ENCODE data around the gene DRGX.

The DRGX gene

GRCh38 chr10:49324711-49325110 lies 71.2 kb downstream of the DRGX start:
- DNase-seq (ENCODE audit: extremely low spot score) = no peak
- POLR2A ChIA-PET = no interaction called here
- CTCF ChIA-PET = no interaction called here
- TF ChIP-seq L3MBTL2 (conservative IDR thresholded peaks at IDR 0.05) (no peak), ZNF384 (IDR thresholded peaks at IDR 0.05) (no peak), FOXK2 (IDR thresholded peaks at IDR 0.05) (no peak)

GRCh38 chr10:49323896-49324270 lies 72.0 kb downstream of the DRGX start:
- TF ChIP-seq HDGF (IDR thresholded peaks at IDR 0.05; ENCODE audit: borderline replicate concordance) = no peak
- TF ChIP-seq CTBP1 (IDR thresholded peaks at IDR 0.05; ENCODE audit: borderline replicate concordance) = no peak
- no peak for TF ChIP-seq TARDBP (IDR thresholded peaks at IDR 0.05)
- TF ChIP-seq ELF4 (IDR thresholded peaks at IDR 0.05) = no peak
- TF ChIP-seq FOXA1 (IDR thresholded peaks at IDR 0.05) = no peak
- TF ChIP-seq ARNT (IDR thresholded peaks at IDR 0.05) = no peak
- no peak for TF ChIP-seq SUZ12 (IDR thresholded peaks at IDR 0.05)
- no peak for TF ChIP-seq LEF1 (IDR thresholded peaks at IDR 0.05; ENCODE audit: borderline replicate concordance)
- TF ChIP-seq SP1 (IDR thresholded peaks at IDR 0.05) = no peak
- no peak for TF ChIP-seq FOXK2 (IDR thresholded peaks at IDR 0.05)
- no peak for TF ChIP-seq ZNF384 (IDR thresholded peaks at IDR 0.05)
- no peak for TF ChIP-seq FOXM1 (IDR thresholded peaks at IDR 0.05; ENCODE audit: borderline replicate concordance)
- no peak for TF ChIP-seq L3MBTL2 (conservative IDR thresholded peaks at IDR 0.05)
- TF ChIP-seq BHLHE40 (IDR thresholded peaks at IDR 0.05; ENCODE audit: borderline replicate concordance) = no peak
- TF ChIP-seq PKNOX1 (IDR thresholded peaks at IDR 0.05) = no peak
- TF ChIP-seq NFRKB (IDR thresholded peaks at IDR 0.05) = no peak
- CTCF ChIA-PET = interaction anchor here (0.8 kb wide), 1 partner anchor 29 kb away, joined by 3 read pairs; no protein-coding TSS in a partner anchor
- no peak for DNase-seq (ENCODE audit: extremely low spot score)
- POLR2A ChIA-PET = no interaction called here

GRCh38 chr10:49323171-49323895 lies 72.6 kb downstream of the DRGX start:
- DNase-seq (ENCODE audit: extremely low spot score) = no peak
- ChIA-PET POLR2A (no interaction called here), CTCF (interaction anchor here (0.8 kb wide), 1 partner anchor 29 kb away, joined by 3 read pairs; no protein-coding TSS in a partner anchor)
- TF ChIP-seq ELF4 (IDR thresholded peaks at IDR 0.05) = no peak
- TF ChIP-seq CTBP1 (IDR thresholded peaks at IDR 0.05; ENCODE audit: borderline replicate concordance) = no peak
- no peak for TF ChIP-seq SUZ12 (IDR thresholded peaks at IDR 0.05)
- no peak for TF ChIP-seq FOXK2 (IDR thresholded peaks at IDR 0.05)
- no peak for TF ChIP-seq TARDBP (IDR thresholded peaks at IDR 0.05)
- no peak for TF ChIP-seq ZNF384 (IDR thresholded peaks at IDR 0.05)
- TF ChIP-seq FOXM1 (IDR thresholded peaks at IDR 0.05; ENCODE audit: borderline replicate concordance) = no peak
- TF ChIP-seq SP1 (IDR thresholded peaks at IDR 0.05) = no peak
- TF ChIP-seq LEF1 (IDR thresholded peaks at IDR 0.05; ENCODE audit: borderline replicate concordance) = no peak
- TF ChIP-seq NFRKB (IDR thresholded peaks at IDR 0.05) = no peak
- TF ChIP-seq ARNT (IDR thresholded peaks at IDR 0.05) = no peak
- no peak for TF ChIP-seq BHLHE40 (IDR thresholded peaks at IDR 0.05; ENCODE audit: borderline replicate concordance)
- no peak for TF ChIP-seq HDGF (IDR thresholded peaks at IDR 0.05; ENCODE audit: borderline replicate concordance)
- no peak for TF ChIP-seq FOXA1 (IDR thresholded peaks at IDR 0.05)
- no peak for TF ChIP-seq L3MBTL2 (conservative IDR thresholded peaks at IDR 0.05)
- no peak for TF ChIP-seq PKNOX1 (IDR thresholded peaks at IDR 0.05)

- TF ChIP-seq SUZ12 (IDR thresholded peaks at IDR 0.05) (no peak), ARNT (IDR thresholded peaks at IDR 0.05) (no peak), LEF1 (IDR thresholded peaks at IDR 0.05; ENCODE audit: borderline replicate concordance) (no peak), ZNF384 (IDR thresholded peaks at IDR 0.05) (no peak), BHLHE40 (IDR thresholded peaks at IDR 0.05; ENCODE audit: borderline replicate concordance) (no peak), FOXK2 (IDR thresholded peaks at IDR 0.05) (no peak), FOXM1 (IDR thresholded peaks at IDR 0.05; ENCODE audit: borderline replicate concordance) (no peak)
- DNase-seq (ENCODE audit: extremely low spot score) = no peak
- ChIA-PET POLR2A (no interaction called here), CTCF (no interaction called here)
Observed at GRCh38 chr10:49322371-49323170, 73.3 kb downstream of the DRGX start.

GRCh38 chr10:49321021-49321420 lies 74.9 kb downstream of the DRGX start:
- CTCF ChIA-PET = no interaction called here
- POLR2A ChIA-PET = no interaction called here
- DNase-seq (ENCODE audit: extremely low spot score) = no peak
- TF ChIP-seq ARNT (IDR thresholded peaks at IDR 0.05) = no peak
- no peak for TF ChIP-seq FOXA1 (IDR thresholded peaks at IDR 0.05)
- TF ChIP-seq NFRKB (IDR thresholded peaks at IDR 0.05) = no peak
- TF ChIP-seq ELF4 (IDR thresholded peaks at IDR 0.05) = no peak

GRCh38 chr10:49320191-49320590 lies 75.7 kb downstream of the DRGX start:
- TF ChIP-seq FOXM1 (IDR thresholded peaks at IDR 0.05; ENCODE audit: borderline replicate concordance) (no peak), NFRKB (IDR thresholded peaks at IDR 0.05) (no peak)
- DNase-seq (ENCODE audit: extremely low spot score) = no peak
- ChIA-PET POLR2A (no interaction called here), CTCF (no interaction called here)

GRCh38 chr10:49319206-49319605 lies 76.7 kb downstream of the DRGX start:
- TF ChIP-seq PKNOX1 (IDR thresholded peaks at IDR 0.05) (no peak), L3MBTL2 (conservative IDR thresholded peaks at IDR 0.05) (no peak), ARNT (IDR thresholded peaks at IDR 0.05) (no peak), TARDBP (IDR thresholded peaks at IDR 0.05) (no peak), ELF4 (IDR thresholded peaks at IDR 0.05) (no peak), LEF1 (IDR thresholded peaks at IDR 0.05; ENCODE audit: borderline replicate concordance) (no peak), FOXK2 (IDR thresholded peaks at IDR 0.05) (no peak), FOXA1 (IDR thresholded peaks at IDR 0.05) (no peak), CTBP1 (IDR thresholded peaks at IDR 0.05; ENCODE audit: borderline replicate concordance) (no peak), HDGF (IDR thresholded peaks at IDR 0.05; ENCODE audit: borderline replicate concordance) (no peak), SP1 (IDR thresholded peaks at IDR 0.05) (no peak), NFRKB (IDR thresholded peaks at IDR 0.05) (no peak), BHLHE40 (IDR thresholded peaks at IDR 0.05; ENCODE audit: borderline replicate concordance) (no peak), SUZ12 (IDR thresholded peaks at IDR 0.05) (no peak), ZNF384 (IDR thresholded peaks at IDR 0.05) (no peak), FOXM1 (IDR thresholded peaks at IDR 0.05; ENCODE audit: borderline replicate concordance) (no peak)
- POLR2A ChIA-PET = no interaction called here
- CTCF ChIA-PET = no interaction called here
- no peak for DNase-seq (ENCODE audit: extremely low spot score)

Measured in HEK293T (cell line).